Left lung (tissue), 10 donors: Measurements from ENCODE around the gene MAGEE1. TPM values are rescaled to one million over a fixed set of nuclear protein-coding genes. Genes with fewer than 3 reads are reported as not detected.

Source experiments
- ATAC-seq: fragments of 200-7000 bp; cut with Tn5 transposase; one replicate; pipeline ENCODE4 v1.9.1; 2020; ENCODE audit warnings: moderate library complexity
- DNase-seq, 4 donors: peaks; one replicate each; pipeline ENCODE4 v3.0.0-alpha.2; 2013 to 2020
- H3K27ac ChIP-seq, 2 donors: fragments of 200-600 bp; sonication (generic) in 1 of 2; one replicate each; pipeline versions ENCODE4 v1.5.0 to v1.8.0; 2020 to 2021
- H3K27me3 ChIP-seq, 2 donors: fragments of 200-600 bp; sonication (generic) in 1 of 2; one replicate each; pipeline versions ENCODE4 v1.5.0 to v1.8.0; 2020 to 2021
- H3K36me3 ChIP-seq, 2 donors: fragments of 200-600 bp; sonication (generic) in 1 of 2; one replicate each; pipeline versions ENCODE4 v1.5.0 to v1.8.0; 2020 to 2021
- H3K4me1 ChIP-seq, 2 donors: fragments of 200-600 bp; one replicate each; pipeline ENCODE4 v1.8.0; 2021
- H3K4me3 ChIP-seq, 2 donors: fragments of 200-600 bp; sonication (generic) in 1 of 2; one replicate each; pipeline versions ENCODE4 v1.5.0 to v1.8.0; 2020 to 2021; ENCODE audit warnings: mild to moderate bottlenecking in 1 of 2
- H3K9me3 ChIP-seq, 2 donors: fragments of 200-600 bp; sonication (generic) in 1 of 2; one replicate each; pipeline versions ENCODE4 v1.5.0 to v1.8.0; 2020 to 2021
- intact Hi-C, 2 donors: fragments of 100-400 bp; cut with DNase I; formaldehyde crosslinking; loops; one replicate each; pipeline versions ENCODE4 v1.11.2 to v1.14.2; 2022
- polyA plus RNA-seq, 6 donors: library from polyadenylated mRNA; unstranded; fragments of 120-200 nt; gene quantifications; one replicate each; pipeline ENCODE4 v1.2.1, GENCODE V29; 2013; ENCODE audit not compliant: insufficient read length in 6 of 6
- total RNA-seq, 2 donors: library from RNA; stranded (reverse); fragmentation: NEBNext Ultra II Directional; extraction: Animal tissue kit (Norgen Biotek cat#: 25700); gene quantifications; one replicate each; pipeline ENCODE4 v1.2.1, GENCODE V29; 2021
- TF ChIP-seq, protein P1 (sequence below), 2 donors: fragments of 200-600 bp; sonication (generic) in 1 of 2; IDR thresholded peaks; one replicate each; pipeline versions ENCODE4 v1.5.0 to v1.8.0; 2021; ENCODE audit warnings: antibody characterized with exemption in 2 of 2
- donor health status: DM: no; HTN: yes; CAD: no.
- donor health status: DM: no; HTN: no; CAD: no.

Gene MAGEE1
- total and polyA plus RNA-seq, 8 donors: 2.0 to 5.5 (median 4.9) TPM

DNA sequence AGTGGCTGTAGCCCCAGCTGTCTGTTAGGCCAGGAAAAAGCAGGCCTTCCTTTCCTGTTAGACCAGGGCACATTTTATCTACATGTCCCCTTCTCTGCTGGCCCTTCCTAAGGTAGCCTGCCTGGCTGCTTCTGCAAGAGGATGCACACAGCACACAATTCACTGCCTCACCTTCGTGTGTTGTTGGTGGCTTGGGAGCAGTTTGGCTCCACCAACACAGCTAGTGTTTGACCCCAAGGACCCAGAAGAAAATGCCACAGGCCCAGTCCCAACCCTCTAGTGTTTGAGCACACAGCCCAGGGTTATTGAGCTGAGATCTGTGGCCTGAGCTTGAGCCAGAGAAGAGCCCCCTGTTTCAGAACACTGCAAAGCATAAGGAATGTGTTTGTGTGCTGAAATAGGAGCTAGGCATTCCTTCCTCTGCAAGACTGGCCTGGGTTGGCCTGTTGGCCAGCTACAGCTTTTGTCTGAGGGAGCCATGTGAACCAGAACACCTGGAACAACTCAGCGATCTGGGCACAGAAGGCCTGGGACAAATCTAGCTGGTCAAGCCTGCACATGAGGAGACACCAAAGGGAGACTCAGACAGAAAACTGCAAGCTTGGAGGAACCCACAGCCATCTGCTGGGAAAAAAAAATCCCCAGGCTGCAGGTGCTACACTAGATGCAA is 26.4 kb downstream of the MAGEE1 start:
- intact Hi-C loops: no loop called here
- no peak for ATAC-seq
- DNase-seq: no peak

DNA sequence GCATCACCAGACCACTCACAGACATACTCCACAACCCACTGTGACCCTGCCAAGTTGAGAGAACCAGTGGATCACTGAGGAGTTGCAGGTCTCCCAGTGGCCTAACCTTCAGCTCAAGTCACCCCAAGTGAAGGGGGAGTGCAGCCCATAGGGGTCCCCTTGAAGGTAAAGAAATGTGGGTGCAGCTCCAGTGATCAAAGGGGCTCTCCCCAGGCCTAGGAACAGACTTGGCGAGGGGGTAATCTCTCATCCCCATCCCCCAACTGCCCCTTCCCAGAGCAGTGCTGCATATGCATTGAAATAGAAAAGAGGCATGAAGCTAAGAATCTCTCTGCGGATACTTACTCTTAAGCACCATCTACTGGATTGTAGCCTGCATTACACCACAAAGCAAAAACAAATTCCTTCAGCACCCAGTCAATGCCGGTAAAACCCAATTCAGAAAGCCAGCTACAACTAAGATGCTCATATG is 27.0 kb downstream of the MAGEE1 start:
- intact Hi-C loops: no loop called here
- H3K9me3 ChIP-seq: no peaks in the 10 kb centered on the region
- ATAC-seq: peak; percentile 81
- peak in 1 of 4 donors; percentile 10 for DNase-seq
- H3K27me3 ChIP-seq: peaks cover 0 to 4% of the 10 kb centered on the region in 2 donors
- no peaks in the 10 kb centered on the region for H3K4me1 ChIP-seq
- TF ChIP-seq, protein P1, sequence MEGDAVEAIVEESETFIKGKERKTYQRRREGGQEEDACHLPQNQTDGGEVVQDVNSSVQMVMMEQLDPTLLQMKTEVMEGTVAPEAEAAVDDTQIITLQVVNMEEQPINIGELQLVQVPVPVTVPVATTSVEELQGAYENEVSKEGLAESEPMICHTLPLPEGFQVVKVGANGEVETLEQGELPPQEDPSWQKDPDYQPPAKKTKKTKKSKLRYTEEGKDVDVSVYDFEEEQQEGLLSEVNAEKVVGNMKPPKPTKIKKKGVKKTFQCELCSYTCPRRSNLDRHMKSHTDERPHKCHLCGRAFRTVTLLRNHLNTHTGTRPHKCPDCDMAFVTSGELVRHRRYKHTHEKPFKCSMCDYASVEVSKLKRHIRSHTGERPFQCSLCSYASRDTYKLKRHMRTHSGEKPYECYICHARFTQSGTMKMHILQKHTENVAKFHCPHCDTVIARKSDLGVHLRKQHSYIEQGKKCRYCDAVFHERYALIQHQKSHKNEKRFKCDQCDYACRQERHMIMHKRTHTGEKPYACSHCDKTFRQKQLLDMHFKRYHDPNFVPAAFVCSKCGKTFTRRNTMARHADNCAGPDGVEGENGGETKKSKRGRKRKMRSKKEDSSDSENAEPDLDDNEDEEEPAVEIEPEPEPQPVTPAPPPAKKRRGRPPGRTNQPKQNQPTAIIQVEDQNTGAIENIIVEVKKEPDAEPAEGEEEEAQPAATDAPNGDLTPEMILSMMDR (IDR thresholded peaks at IDR 0.05): peak; percentile 20 to 39
- no peaks in the 10 kb centered on the region for H3K36me3 ChIP-seq
- H3K4me3 ChIP-seq: no peak overlapping the region
- H3K27ac ChIP-seq: no peak overlapping the region

More for the DNA sequence above, 26.4 kb downstream of the MAGEE1 start:
- Histone ChIP-seq H3K9me3 (no peaks in the 10 kb centered on the region), H3K27me3 (peaks cover 0 to 4% of the 10 kb centered on the region in 2 donors), H3K27ac (no peak overlapping the region), H3K4me1 (no peaks in the 10 kb centered on the region), H3K4me3 (no peak overlapping the region), H3K36me3 (no peaks in the 10 kb centered on the region)
- TF ChIP-seq, protein P1 (IDR thresholded peaks at IDR 0.05): no peak

DNA sequence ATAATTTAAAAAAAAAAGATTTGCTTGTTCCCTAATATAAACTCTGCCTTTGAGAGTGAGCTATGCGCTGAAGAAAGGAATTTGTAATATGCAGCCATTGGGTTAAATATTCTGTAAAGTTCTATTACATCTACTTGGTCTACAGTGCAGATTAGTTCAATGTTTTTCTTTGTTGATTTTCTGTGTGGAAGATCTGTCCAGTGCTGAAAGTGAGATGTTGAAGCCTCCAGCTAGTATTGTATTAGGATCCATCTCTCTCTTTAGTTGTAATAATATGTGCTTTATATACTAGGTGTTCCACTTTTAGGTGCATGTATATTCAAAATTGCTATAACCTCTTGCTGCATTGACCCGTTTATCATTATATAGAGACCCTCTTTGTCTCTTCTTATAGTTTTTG is 49.8 kb downstream of the MAGEE1 start:
- no peak for DNase-seq
- Histone ChIP-seq H3K27ac (no peak overlapping the region), H3K4me3 (no peak overlapping the region), H3K36me3 (no peaks in the 10 kb centered on the region), H3K4me1 (no peaks in the 10 kb centered on the region), H3K9me3 (peaks cover 0 to 2% of the 10 kb centered on the region in 2 donors), H3K27me3 (no peaks in the 10 kb centered on the region)
- no peak for ATAC-seq
- intact Hi-C loops: no loop called here
- TF ChIP-seq, protein P1 (IDR thresholded peaks at IDR 0.05): no peak
